ENCODE measurements around the gene PPP3CB.
A peak's percentile ranks its signal among the peaks of the same experiment; 100 is the strongest.

The PPP3CB gene

GRCh38 chr10:73495884-73496674, at the start of gene PPP3CB:
Gene PPP3CB, minus strand, starts transcription at chr10:73496024. Its CDS starts 135 bp downstream, at chr10:73495889.
- peak; percentile 87 for DNase-seq

- DNase-seq, result no peak
These were observed 49.5 kb upstream of the PPP3CB start for GRCh38 chr10:73545357-73545756.

- no peak for DNase-seq
These were observed 41.9 kb upstream of the PPP3CB start for GRCh38 chr10:73537709-73538108.

GRCh38 chr10:73537288-73537687, 41.5 kb upstream of the PPP3CB start:
- no peak for DNase-seq

GRCh38 chr10:73534857-73535256, 39.0 kb upstream of the PPP3CB start:
- no peak for DNase-seq

- DNase-seq, result peak; percentile 70
These were observed 33.4 kb upstream of the PPP3CB start for GRCh38 chr10:73529089-73529832.

- no peak for DNase-seq
These were observed 26.4 kb upstream of the PPP3CB start for GRCh38 chr10:73522263-73522662.

- DNase-seq, result no peak
These were observed 23.5 kb upstream of the PPP3CB start for GRCh38 chr10:73519336-73519735.

GRCh38 chr10:73517166-73517888, 21.5 kb upstream of the PPP3CB start:
- DNase-seq, result no peak

- no peak for DNase-seq
These were observed 16.5 kb upstream of the PPP3CB start for GRCh38 chr10:73512207-73512743.

- no peak for DNase-seq
These were observed 13.9 kb upstream of the PPP3CB start for GRCh38 chr10:73509695-73510094.

- DNase-seq, result no peak
These were observed 10.7 kb upstream of the PPP3CB start for GRCh38 chr10:73506491-73506890.

GRCh38 chr10:73506074-73506473, 10.2 kb upstream of the PPP3CB start:
- no peak for DNase-seq

GRCh38 chr10:73503037-73503436, 7.2 kb upstream of the PPP3CB start:
- no peak for DNase-seq

GRCh38 chr10:73501651-73502050, 5.8 kb upstream of the PPP3CB start:
- DNase-seq, result no peak

- no peak for DNase-seq
These were observed 1.8 kb upstream of the PPP3CB start for GRCh38 chr10:73497623-73498022.

- peak; percentile 82 for DNase-seq
These were observed 469 bp downstream of the PPP3CB start for GRCh38 chr10:73495226-73495883.

- no peak for DNase-seq
These were observed 973 bp downstream of the PPP3CB start for GRCh38 chr10:73494877-73495225.

- no peak for DNase-seq
These were observed 1.6 kb downstream of the PPP3CB start for GRCh38 chr10:73494213-73494612.

- DNase-seq, result no peak
These were observed 2.0 kb downstream of the PPP3CB start for GRCh38 chr10:73493781-73494180.

GRCh38 chr10:73486601-73487000, 9.2 kb downstream of the PPP3CB start:
- no peak for DNase-seq

- no peak for DNase-seq
These were observed 10.5 kb downstream of the PPP3CB start for GRCh38 chr10:73485320-73485719.

GRCh38 chr10:73480158-73480557, 15.7 kb downstream of the PPP3CB start:
- DNase-seq, result no peak

Measured in RPMI8226 (cell line).